ENCODE measurements around the gene POC1A. TPM values are rescaled to one million over a fixed set of nuclear protein-coding genes. Genes with fewer than 3 reads are reported as not detected.

Gene POC1A
- total and polyA plus RNA-seq, 9 of the 15 experiments (the other 6 are each of a cell fraction or from before 2014, with no cell fraction given): 7.2 to 17.5 (median 12.1) TPM

- no peak for TF ChIP-seq GTF3C2 (IDR thresholded peaks at IDR 0.05; ENCODE audit: borderline replicate concordance, extremely low read depth, insufficient read length)
- no peak for TF ChIP-seq JUND (IDR thresholded peaks at IDR 0.05; ENCODE audit: borderline replicate concordance, low read depth, low read length)
- TF ChIP-seq JUND (tag; IDR thresholded peaks at IDR 0.05; ENCODE audit: borderline replicate concordance, low read depth, low read length): no peak
- TF ChIP-seq ZNF133 (CRISPR knock-in tag; IDR thresholded peaks at IDR 0.05): no peak
- no peak for TF ChIP-seq ZNF184 (CRISPR knock-in tag; IDR thresholded peaks at IDR 0.05)
- no peak for TF ChIP-seq PTRF (tag; IDR thresholded peaks at IDR 0.05)
- no peak for TF ChIP-seq CBX1 (IDR thresholded peaks at IDR 0.05; ENCODE audit: low read depth)
- no peak for TF ChIP-seq NR3C1 (CRISPR knock-in tag; IDR thresholded peaks at IDR 0.05)
- TF ChIP-seq, protein P1, sequence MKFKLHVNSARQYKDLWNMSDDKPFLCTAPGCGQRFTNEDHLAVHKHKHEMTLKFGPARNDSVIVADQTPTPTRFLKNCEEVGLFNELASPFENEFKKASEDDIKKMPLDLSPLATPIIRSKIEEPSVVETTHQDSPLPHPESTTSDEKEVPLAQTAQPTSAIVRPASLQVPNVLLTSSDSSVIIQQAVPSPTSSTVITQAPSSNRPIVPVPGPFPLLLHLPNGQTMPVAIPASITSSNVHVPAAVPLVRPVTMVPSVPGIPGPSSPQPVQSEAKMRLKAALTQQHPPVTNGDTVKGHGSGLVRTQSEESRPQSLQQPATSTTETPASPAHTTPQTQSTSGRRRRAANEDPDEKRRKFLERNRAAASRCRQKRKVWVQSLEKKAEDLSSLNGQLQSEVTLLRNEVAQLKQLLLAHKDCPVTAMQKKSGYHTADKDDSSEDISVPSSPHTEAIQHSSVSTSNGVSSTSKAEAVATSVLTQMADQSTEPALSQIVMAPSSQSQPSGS (CRISPR knock-in tag; IDR thresholded peaks at IDR 0.05): no peak
- TF ChIP-seq, protein P2, sequence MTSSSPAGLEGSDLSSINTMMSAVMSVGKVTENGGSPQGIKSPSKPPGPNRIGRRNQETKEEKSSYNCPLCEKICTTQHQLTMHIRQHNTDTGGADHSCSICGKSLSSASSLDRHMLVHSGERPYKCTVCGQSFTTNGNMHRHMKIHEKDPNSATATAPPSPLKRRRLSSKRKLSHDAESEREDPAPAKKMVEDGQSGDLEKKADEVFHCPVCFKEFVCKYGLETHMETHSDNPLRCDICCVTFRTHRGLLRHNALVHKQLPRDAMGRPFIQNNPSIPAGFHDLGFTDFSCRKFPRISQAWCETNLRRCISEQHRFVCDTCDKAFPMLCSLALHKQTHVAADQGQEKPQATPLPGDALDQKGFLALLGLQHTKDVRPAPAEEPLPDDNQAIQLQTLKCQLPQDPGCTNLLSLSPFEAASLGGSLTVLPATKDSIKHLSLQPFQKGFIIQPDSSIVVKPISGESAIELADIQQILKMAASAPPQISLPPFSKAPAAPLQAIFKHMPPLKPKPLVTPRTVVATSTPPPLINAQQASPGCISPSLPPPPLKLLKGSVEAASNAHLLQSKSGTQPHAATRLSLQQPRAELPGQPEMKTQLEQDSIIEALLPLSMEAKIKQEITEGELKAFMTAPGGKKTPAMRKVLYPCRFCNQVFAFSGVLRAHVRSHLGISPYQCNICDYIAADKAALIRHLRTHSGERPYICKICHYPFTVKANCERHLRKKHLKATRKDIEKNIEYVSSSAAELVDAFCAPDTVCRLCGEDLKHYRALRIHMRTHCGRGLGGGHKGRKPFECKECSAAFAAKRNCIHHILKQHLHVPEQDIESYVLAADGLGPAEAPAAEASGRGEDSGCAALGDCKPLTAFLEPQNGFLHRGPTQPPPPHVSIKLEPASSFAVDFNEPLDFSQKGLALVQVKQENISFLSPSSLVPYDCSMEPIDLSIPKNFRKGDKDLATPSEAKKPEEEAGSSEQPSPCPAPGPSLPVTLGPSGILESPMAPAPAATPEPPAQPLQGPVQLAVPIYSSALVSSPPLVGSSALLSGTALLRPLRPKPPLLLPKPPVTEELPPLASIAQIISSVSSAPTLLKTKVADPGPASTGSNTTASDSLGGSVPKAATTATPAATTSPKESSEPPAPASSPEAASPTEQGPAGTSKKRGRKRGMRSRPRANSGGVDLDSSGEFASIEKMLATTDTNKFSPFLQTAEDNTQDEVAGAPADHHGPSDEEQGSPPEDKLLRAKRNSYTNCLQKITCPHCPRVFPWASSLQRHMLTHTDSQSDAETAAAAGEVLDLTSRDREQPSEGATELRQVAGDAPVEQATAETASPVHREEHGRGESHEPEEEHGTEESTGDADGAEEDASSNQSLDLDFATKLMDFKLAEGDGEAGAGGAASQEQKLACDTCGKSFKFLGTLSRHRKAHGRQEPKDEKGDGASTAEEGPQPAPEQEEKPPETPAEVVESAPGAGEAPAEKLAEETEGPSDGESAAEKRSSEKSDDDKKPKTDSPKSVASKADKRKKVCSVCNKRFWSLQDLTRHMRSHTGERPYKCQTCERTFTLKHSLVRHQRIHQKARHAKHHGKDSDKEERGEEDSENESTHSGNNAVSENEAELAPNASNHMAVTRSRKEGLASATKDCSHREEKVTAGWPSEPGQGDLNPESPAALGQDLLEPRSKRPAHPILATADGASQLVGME (CRISPR knock-in tag; IDR thresholded peaks at IDR 0.05): no peak
- TF ChIP-seq ZNF23 (CRISPR knock-in tag; IDR thresholded peaks at IDR 0.05): no peak
- no peak for TF ChIP-seq SNRNP70 (optimal IDR thresholded peaks at IDR 0.05; ENCODE audit: low read depth, low read length)
Measured at GRCh38 chr3:52056968-52057811, 97.0 kb downstream of the POC1A start (continued).

All from K562 (cell line).